GM18517 (cell line): ENCODE results near the gene ZDHHC11B.
"Not testable (repeated sequence)": the region's sequence is repeated elsewhere in the genome, so short reads cannot be mapped to it uniquely, and the experiment has no call there.

Experiments
- ATAC-seq: cut with Tn5 transposase; IDR thresholded peaks from one replicate; pipeline ENCODE4 v1.9.1; 2021; ENCODE audit warnings: mild to moderate bottlenecking, moderate library complexity; ENCODE audit not compliant: unreplicated experiment

Gene ZDHHC11B

GRCh38 chr5:787224-787856, 2.8 kb upstream of the ZDHHC11B start:
- ATAC-seq: not testable (repeated sequence)

- peak; percentile 17 for ATAC-seq
Observed at GRCh38 chr5:785181-785705, 714 bp upstream of the ZDHHC11B start.

- not testable (repeated sequence) for ATAC-seq
Observed at GRCh38 chr5:783881-784427, 575 bp downstream of the ZDHHC11B start.

GRCh38 chr5:783049-783802, 1.3 kb downstream of the ZDHHC11B start:
- ATAC-seq: not testable (repeated sequence)

- ATAC-seq: not testable (repeated sequence)
Observed at GRCh38 chr5:782356-782755, 2.2 kb downstream of the ZDHHC11B start.

GRCh38 chr5:780571-780970, 4.0 kb downstream of the ZDHHC11B start:
- not testable (repeated sequence) for ATAC-seq

GRCh38 chr5:778967-779366, 5.6 kb downstream of the ZDHHC11B start:
- not testable (repeated sequence) for ATAC-seq

- not testable (repeated sequence) for ATAC-seq
Observed at GRCh38 chr5:778421-778820, 6.1 kb downstream of the ZDHHC11B start.

- ATAC-seq: no peak
Observed at GRCh38 chr5:777756-778161, 6.8 kb downstream of the ZDHHC11B start.

GRCh38 chr5:776862-777711, 7.4 kb downstream of the ZDHHC11B start:
- no peak for ATAC-seq

- no peak for ATAC-seq
Observed at GRCh38 chr5:775961-776861, 8.3 kb downstream of the ZDHHC11B start.

GRCh38 chr5:775595-775960, 9.0 kb downstream of the ZDHHC11B start:
- ATAC-seq: not testable (repeated sequence)

GRCh38 chr5:774854-775505, 9.5 kb downstream of the ZDHHC11B start:
- not testable (repeated sequence) for ATAC-seq

- not testable (repeated sequence) for ATAC-seq
Observed at GRCh38 chr5:774304-774703, 10.2 kb downstream of the ZDHHC11B start.

- ATAC-seq: no peak
Observed at GRCh38 chr5:773517-774264, 10.8 kb downstream of the ZDHHC11B start.

- not testable (repeated sequence) for ATAC-seq
Observed at GRCh38 chr5:772931-773330, 11.6 kb downstream of the ZDHHC11B start.

- ATAC-seq: not testable (repeated sequence)
Observed at GRCh38 chr5:772547-772890, 12.0 kb downstream of the ZDHHC11B start.

- ATAC-seq: not testable (repeated sequence)
Observed at GRCh38 chr5:771841-772546, 12.5 kb downstream of the ZDHHC11B start.
